Erythroblast (primary cell): ENCODE data around the gene DOK7.

ENCODE experiments used
- GATA1 ChIP-seq: IDR thresholded peaks from 2 replicates; pipeline ENCODE4 v1.6.1; 2011; ENCODE audit warnings: low read depth, mild to moderate bottlenecking, control low read depth, low read length, moderate library complexity
- POLR2A ChIP-seq: IDR thresholded peaks from 2 replicates; pipeline ENCODE4 v1.6.1; 2011; ENCODE audit warnings: mild to moderate bottlenecking, low read length

DNA sequence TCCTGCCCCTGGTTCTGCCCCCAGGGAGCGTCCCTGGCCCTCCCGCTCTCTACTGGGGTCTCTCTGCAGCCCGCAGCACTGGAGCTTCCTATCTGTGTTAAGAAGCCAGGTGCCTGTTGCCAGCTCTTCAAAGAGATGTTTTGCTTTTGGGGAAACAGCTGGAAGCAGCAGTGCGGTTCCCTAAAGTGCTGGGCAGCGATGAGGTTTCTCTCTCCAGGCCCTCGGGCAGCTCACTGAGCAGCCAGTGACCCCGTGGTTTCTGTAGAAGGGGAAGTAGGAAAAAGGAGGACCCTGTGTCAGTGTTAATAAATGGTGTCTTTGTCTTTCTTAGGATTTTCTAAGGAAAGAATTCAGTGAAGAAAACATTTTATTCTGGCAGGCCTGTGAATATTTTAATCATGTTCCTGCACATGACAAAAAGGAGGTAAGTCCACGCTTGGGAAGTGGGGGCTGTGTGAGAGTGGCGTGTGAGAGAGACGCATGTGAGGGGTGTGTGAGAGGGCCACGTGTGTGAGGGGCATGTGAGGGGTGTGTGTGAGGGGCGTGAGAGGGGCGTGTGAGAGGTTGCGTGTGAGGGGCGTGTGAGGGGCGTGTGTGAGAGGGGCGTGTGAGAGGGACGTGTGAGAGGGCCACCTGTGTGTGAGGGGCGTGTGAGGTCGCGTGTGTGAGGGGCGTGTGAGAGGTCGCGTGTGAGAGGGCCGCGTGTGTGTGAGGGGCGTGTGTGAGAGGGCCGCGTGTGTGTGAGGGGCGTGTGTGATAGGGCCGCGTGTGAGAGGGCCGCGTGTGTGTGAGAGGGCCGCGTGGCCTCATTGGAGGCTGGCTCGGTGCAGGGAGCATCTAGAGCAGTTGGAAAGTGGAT, 48.5 kb upstream of the DOK7 start:
- no peak for TF ChIP-seq POLR2A
- no peak for TF ChIP-seq GATA1
